ENCODE results near the gene HSP90AA1. TPM values are rescaled to one million over a fixed set of nuclear protein-coding genes. Genes with fewer than 3 reads are reported as not detected.

HSP90AA1 gene
- total and polyA plus RNA-seq, 2 experiments from 2014 or later, result 1,401 to 2,107 TPM

DNA sequence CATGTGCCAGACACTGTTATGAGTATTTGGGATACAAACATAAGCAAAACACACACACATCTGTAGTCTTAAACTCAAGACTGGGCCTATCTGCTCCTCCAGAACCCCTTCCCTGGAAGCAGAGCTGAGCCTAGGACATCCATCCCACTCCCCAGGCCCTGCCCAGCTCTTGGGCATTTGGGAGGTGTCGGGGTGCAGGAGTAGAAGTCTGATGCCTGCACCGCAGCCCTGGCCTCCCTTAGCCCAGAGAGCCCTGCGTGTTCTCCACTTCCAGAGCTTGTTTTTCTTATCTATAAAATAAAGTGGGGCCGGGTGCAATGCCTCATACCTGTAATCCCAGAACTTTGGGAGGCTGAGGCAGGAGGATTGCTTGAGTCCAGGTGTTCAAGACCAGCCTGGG, 11.7 kb downstream of the HSP90AA1 start (continued):
- TF ChIP-seq ETS1 (IDR thresholded peaks at IDR 0.05), result no peak

DNA sequence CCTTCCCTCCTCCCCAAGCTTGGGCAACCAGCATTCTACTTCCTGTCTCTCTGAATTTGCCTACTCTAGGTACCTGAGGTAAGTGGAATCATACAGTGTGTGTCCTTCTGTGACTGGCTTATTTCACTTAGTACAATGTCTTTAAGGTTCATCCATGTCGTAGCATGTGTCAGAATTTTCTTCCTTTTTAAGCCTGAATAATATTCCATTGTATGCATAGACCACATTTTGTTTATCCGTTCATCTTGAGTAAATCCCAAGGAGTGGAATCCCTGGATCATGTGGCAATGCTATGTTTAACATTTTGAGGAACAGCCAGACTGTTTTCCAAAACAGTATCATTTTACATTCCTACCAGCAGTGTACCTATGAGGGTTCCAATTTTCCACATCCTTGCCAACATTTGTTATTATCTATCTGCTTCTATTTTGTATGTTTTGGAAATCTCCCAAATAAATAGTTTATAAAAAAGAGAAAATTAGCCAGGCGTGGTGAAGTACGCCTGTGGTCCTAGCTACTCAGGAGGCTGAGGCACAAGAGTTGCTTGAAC, 12.4 kb downstream of the HSP90AA1 start:
- peaks cover 40% of the 10 kb centered on the region for H3K36me3 Mint-ChIP-seq (ENCODE audit: low read depth)
- Histone ChIP-seq H3K4me3 (no peak overlapping the region), H3K9me2 (ENCODE audit: insufficient read depth) (no peaks in the 10 kb centered on the region), H4K20me1 (replicated peaks; ENCODE audit: insufficient read depth) (no peaks in the 10 kb centered on the region; the same call in 1 of the 2 replicates), H3K4me2 (no peak overlapping the region), H3K79me2 (replicated peaks; ENCODE audit: insufficient read depth) (no peaks in the 10 kb centered on the region), H3K4me1 (ENCODE audit: insufficient read depth) (no peaks in the 10 kb centered on the region), H3K27me3 (ENCODE audit: insufficient read depth) (no peaks in the 10 kb centered on the region), H2AFZ (no peak overlapping the region), H3F3A (replicated peaks; ENCODE audit: low read depth) (peaks cover 13% of the 10 kb centered on the region), H3K36me3 (ENCODE audit: insufficient read depth) (peaks cover 6% of the 10 kb centered on the region), H3K27ac (ENCODE audit: low read depth) (no peak overlapping the region)
- peaks cover 12% of the 10 kb centered on the region for H3K27me3 Mint-ChIP-seq (ENCODE audit: insufficient read depth, low read depth, poor library complexity)
- H3K4me1 Mint-ChIP-seq, result no peaks in the 10 kb centered on the region
- DNase-seq (ENCODE audit: low spot score) (no peak), ATAC-seq (no peak)
- H3K4me3 Mint-ChIP-seq, result no peak overlapping the region
- peaks cover 6% of the 10 kb centered on the region; the same call in 2 of the 3 replicates for H3K9me3 Mint-ChIP-seq
- no peak for TF ChIP-seq STAT1 (IDR thresholded peaks at IDR 0.05; ENCODE audit: unreplicated experiment)
- TF ChIP-seq, protein P1, sequence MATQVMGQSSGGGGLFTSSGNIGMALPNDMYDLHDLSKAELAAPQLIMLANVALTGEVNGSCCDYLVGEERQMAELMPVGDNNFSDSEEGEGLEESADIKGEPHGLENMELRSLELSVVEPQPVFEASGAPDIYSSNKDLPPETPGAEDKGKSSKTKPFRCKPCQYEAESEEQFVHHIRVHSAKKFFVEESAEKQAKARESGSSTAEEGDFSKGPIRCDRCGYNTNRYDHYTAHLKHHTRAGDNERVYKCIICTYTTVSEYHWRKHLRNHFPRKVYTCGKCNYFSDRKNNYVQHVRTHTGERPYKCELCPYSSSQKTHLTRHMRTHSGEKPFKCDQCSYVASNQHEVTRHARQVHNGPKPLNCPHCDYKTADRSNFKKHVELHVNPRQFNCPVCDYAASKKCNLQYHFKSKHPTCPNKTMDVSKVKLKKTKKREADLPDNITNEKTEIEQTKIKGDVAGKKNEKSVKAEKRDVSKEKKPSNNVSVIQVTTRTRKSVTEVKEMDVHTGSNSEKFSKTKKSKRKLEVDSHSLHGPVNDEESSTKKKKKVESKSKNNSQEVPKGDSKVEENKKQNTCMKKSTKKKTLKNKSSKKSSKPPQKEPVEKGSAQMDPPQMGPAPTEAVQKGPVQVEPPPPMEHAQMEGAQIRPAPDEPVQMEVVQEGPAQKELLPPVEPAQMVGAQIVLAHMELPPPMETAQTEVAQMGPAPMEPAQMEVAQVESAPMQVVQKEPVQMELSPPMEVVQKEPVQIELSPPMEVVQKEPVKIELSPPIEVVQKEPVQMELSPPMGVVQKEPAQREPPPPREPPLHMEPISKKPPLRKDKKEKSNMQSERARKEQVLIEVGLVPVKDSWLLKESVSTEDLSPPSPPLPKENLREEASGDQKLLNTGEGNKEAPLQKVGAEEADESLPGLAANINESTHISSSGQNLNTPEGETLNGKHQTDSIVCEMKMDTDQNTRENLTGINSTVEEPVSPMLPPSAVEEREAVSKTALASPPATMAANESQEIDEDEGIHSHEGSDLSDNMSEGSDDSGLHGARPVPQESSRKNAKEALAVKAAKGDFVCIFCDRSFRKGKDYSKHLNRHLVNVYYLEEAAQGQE (IDR thresholded peaks at IDR 0.05; ENCODE audit: unreplicated experiment), result no peak
- no peak for TF ChIP-seq ZNF114 (CRISPR knock-in tag; IDR thresholded peaks at IDR 0.05)
- TF ChIP-seq ETS1 (IDR thresholded peaks at IDR 0.05), result no peak
- no peak for TF ChIP-seq POLR2AphosphoS5 (IDR thresholded peaks at IDR 0.05; ENCODE audit: low read depth)
- no peak overlapping the region for H3K27ac Mint-ChIP-seq

- no peak overlapping the region for H3K4me3 ChIP-seq
- H3K9me2 ChIP-seq (ENCODE audit: insufficient read depth), result no peaks in the 10 kb centered on the region
- H2AFZ ChIP-seq, result no peak overlapping the region
- no peak overlapping the region for H3K27ac Mint-ChIP-seq
- H3K27me3 ChIP-seq (ENCODE audit: insufficient read depth), result no peaks in the 10 kb centered on the region
- H3F3A ChIP-seq (replicated peaks; ENCODE audit: low read depth), result no peaks in the 10 kb centered on the region
- H3K27ac ChIP-seq (ENCODE audit: low read depth), result 0 out of 2 replicates have a peak overlapping the region, but pooled peaks have one; percentile 26
- no peaks in the 10 kb centered on the region for H3K4me1 ChIP-seq (ENCODE audit: insufficient read depth)
- peaks cover 3% of the 10 kb centered on the region for H3K27me3 Mint-ChIP-seq (ENCODE audit: insufficient read depth, low read depth, poor library complexity)
- H3K4me3 Mint-ChIP-seq, result no peak overlapping the region
- no peaks in the 10 kb centered on the region for H3K36me3 ChIP-seq (ENCODE audit: insufficient read depth)
- no peaks in the 10 kb centered on the region for H3K4me1 Mint-ChIP-seq
- H4K20me1 ChIP-seq (replicated peaks; ENCODE audit: insufficient read depth), result no peaks in the 10 kb centered on the region
- no peaks in the 10 kb centered on the region for H3K79me2 ChIP-seq (replicated peaks; ENCODE audit: insufficient read depth)
- DNase-seq (ENCODE audit: low spot score), result no peak
- H3K9me3 Mint-ChIP-seq, result peaks cover 6% of the 10 kb centered on the region; the same call in 2 of the 3 replicates
- no peak for ATAC-seq
- H3K36me3 Mint-ChIP-seq (ENCODE audit: low read depth), result peaks cover 11% of the 10 kb centered on the region
- no peak overlapping the region for H3K4me2 ChIP-seq
- TF ChIP-seq ZNF114 (CRISPR knock-in tag; IDR thresholded peaks at IDR 0.05), result no peak
- TF ChIP-seq ETS1 (IDR thresholded peaks at IDR 0.05), result no peak
- TF ChIP-seq, protein P1 (IDR thresholded peaks at IDR 0.05; ENCODE audit: unreplicated experiment), result no peak
- no peak for TF ChIP-seq NANOG (IDR thresholded peaks at IDR 0.05; ENCODE audit: borderline replicate concordance)
- no peak for TF ChIP-seq EZH2 (IDR thresholded peaks at IDR 0.05; ENCODE audit: low read depth, unreplicated experiment)
- no peak for TF ChIP-seq POLR2AphosphoS5 (IDR thresholded peaks at IDR 0.05; ENCODE audit: low read depth)
- no peak for TF ChIP-seq JUNB (IDR thresholded peaks at IDR 0.05; ENCODE audit: unreplicated experiment)
- TF ChIP-seq EZH2phosphoT487 (IDR thresholded peaks at IDR 0.05; ENCODE audit: unreplicated experiment), result no peak
Observed at GRCh38 chr14:102071283-102071998, 15.4 kb downstream of the HSP90AA1 start.

All from GM23338 (cell line).